Vagina (tissue), 2 donors: ENCODE data around the gene PXDN. TPM values are rescaled to one million over a fixed set of nuclear protein-coding genes. Genes with fewer than 3 reads are reported as not detected.
A peak's percentile ranks its signal among the peaks of the same experiment; 100 is the strongest.
"Not testable (repeated sequence)": the region's sequence is repeated elsewhere in the genome, so short reads cannot be mapped to it uniquely, and the experiment has no call there.

Experiments
- DNase-seq, 2 donors: peaks; one replicate each; pipeline ENCODE4 v3.0.0-alpha.2; 2017; ENCODE audit errors: extremely low spot score in 2 of 2
- H3K27ac ChIP-seq: fragments of 200-600 bp; sonication (generic); one replicate; pipeline ENCODE4 v1.5.1; 2019
- H3K27me3 ChIP-seq: fragments of 200-600 bp; sonication (generic); one replicate; pipeline ENCODE4 v1.5.1; 2019
- H3K36me3 ChIP-seq, 2 donors: fragments of 200-600 bp; sonication (generic); one replicate each; pipeline ENCODE4 v1.5.1; 2017 to 2019
- H3K4me1 ChIP-seq: fragments of 200-600 bp; sonication (generic); one replicate; pipeline ENCODE4 v1.5.1; 2019
- H3K4me3 ChIP-seq, 2 donors: fragments of 200-600 bp; sonication (generic); 1 replicate in 1 of 2; 2 replicates in 1 of 2; pipeline ENCODE4 v1.5.1; 2016 to 2019
- H3K9me3 ChIP-seq: fragments of 200-600 bp; sonication (generic); one replicate; pipeline ENCODE4 v1.5.1; 2019
- POLR2A ChIP-seq, 2 donors: fragments of 450-650 bp; IDR thresholded peaks; one replicate each; pipeline ENCODE4 v1.6.1; 2017; ENCODE audit warnings: antibody characterized with exemption in 2 of 2, mild to moderate bottlenecking in 2 of 2, moderate library complexity in 2 of 2
- POLR2AphosphoS5 ChIP-seq, 2 donors: sonication (generic); formaldehyde crosslinking; IDR thresholded peaks; one replicate each; pipeline ENCODE4 v1.9.0; 2017; ENCODE audit warnings: antibody characterized with exemption in 2 of 2, mild to moderate bottlenecking in 2 of 2, low read depth in 1 of 2; ENCODE audit not compliant: insufficient read depth in 1 of 2
- intact Hi-C: fragments of 100-400 bp; cut with DNase I; formaldehyde crosslinking; loops from one replicate; pipeline ENCODE4 v1.15.1; 2023
- total RNA-seq: library from RNA; depleted of rRNA; stranded (reverse); fragments of >200 nt; gene quantifications from one replicate; pipeline ENCODE4 v1.2.3, GENCODE V29; 2016
- TF ChIP-seq, protein P1 (sequence below), 3 experiments: fragments of 450-650 bp in 2 of 3; fragments of 200-600 bp in 1 of 3; sonication (generic) in 1 of 3; IDR thresholded peaks; one replicate each; pipeline ENCODE4 v1.5.1; 2017 to 2019; ENCODE audit warnings: antibody characterized with exemption in 3 of 3, mild to moderate bottlenecking in 2 of 3, moderate library complexity in 2 of 3

Gene PXDN
- total RNA-seq, 1 donor from 2014 or later: 33.6 TPM

GRCh38 chr2:1721706-1722646 is 22.3 kb downstream of the PXDN start:
- Histone ChIP-seq H3K4me1 (peaks cover 37% of the 10 kb centered on the region), H3K9me3 (no peaks in the 10 kb centered on the region), H3K27ac (peak overlapping the region; percentile 70), H3K4me3 (no peak overlapping the region), H3K36me3 (no peaks in the 10 kb centered on the region), H3K27me3 (no peaks in the 10 kb centered on the region)
- TF ChIP-seq POLR2A (IDR thresholded peaks at IDR 0.05) (no peak), POLR2AphosphoS5 (IDR thresholded peaks at IDR 0.05; ENCODE audit: insufficient read depth in 1 of 2, low read depth in 1 of 2) (no peak)
- TF ChIP-seq, protein P1, sequence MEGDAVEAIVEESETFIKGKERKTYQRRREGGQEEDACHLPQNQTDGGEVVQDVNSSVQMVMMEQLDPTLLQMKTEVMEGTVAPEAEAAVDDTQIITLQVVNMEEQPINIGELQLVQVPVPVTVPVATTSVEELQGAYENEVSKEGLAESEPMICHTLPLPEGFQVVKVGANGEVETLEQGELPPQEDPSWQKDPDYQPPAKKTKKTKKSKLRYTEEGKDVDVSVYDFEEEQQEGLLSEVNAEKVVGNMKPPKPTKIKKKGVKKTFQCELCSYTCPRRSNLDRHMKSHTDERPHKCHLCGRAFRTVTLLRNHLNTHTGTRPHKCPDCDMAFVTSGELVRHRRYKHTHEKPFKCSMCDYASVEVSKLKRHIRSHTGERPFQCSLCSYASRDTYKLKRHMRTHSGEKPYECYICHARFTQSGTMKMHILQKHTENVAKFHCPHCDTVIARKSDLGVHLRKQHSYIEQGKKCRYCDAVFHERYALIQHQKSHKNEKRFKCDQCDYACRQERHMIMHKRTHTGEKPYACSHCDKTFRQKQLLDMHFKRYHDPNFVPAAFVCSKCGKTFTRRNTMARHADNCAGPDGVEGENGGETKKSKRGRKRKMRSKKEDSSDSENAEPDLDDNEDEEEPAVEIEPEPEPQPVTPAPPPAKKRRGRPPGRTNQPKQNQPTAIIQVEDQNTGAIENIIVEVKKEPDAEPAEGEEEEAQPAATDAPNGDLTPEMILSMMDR (IDR thresholded peaks at IDR 0.05): no peak
- intact Hi-C loops: no loop called here
- DNase-seq: no peak

DNA sequence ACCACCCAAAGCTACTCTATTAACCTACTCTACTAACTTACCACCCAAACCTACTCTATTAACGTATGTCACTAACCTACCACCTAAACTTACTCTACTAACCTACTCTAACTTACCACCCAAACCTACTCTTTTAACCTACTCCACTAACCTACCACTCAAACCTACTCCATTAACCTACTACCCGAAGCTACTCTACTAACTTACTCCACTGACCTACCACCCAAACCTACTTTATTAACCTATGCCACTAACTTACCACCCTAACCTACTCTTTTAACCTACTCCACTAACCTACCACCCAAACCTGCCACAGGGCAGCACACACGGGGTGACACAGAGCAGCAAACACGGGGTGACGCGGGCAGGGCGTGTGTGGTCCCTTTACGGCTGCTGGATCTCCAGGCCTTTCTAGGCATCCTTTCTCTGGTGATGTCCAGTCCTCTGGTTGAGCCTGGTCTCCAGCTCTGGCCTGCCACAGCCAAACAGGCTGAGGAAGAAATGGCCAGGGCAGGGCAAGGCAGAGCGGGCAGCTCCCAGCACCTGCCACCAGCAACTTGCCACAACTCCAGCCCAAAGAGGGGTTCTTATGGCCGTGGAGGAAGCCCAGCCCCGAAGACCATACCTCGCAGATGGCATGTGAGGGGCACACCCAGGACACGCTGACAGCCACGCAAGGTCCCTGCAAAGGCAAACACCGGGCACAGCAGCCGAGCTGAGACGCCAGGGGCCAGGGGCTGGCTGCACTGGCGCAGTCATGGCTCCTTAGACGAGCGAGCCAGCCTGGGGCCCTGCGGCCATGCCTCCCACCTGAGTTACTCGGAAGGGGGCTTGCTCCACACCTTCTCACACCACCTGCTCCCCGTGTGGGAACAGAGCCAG is 25.7 kb downstream of the PXDN start:
- TF ChIP-seq POLR2AphosphoS5 (IDR thresholded peaks at IDR 0.05; ENCODE audit: insufficient read depth in 1 of 2, low read depth in 1 of 2) (no peak), POLR2A (IDR thresholded peaks at IDR 0.05) (no peak)
- TF ChIP-seq, protein P1 (IDR thresholded peaks at IDR 0.05): no peak
- H3K27me3 ChIP-seq: no peaks in the 10 kb centered on the region
- no peaks in the 10 kb centered on the region for H3K9me3 ChIP-seq
- H3K36me3 ChIP-seq: no peaks in the 10 kb centered on the region
- peak in 1 of 2 donors; percentile 70 for DNase-seq
- H3K27ac ChIP-seq: no peak overlapping the region
- intact Hi-C loops: no loop called here
- peaks cover 71% of the 10 kb centered on the region for H3K4me1 ChIP-seq
- H3K4me3 ChIP-seq: no peak overlapping the region

DNA sequence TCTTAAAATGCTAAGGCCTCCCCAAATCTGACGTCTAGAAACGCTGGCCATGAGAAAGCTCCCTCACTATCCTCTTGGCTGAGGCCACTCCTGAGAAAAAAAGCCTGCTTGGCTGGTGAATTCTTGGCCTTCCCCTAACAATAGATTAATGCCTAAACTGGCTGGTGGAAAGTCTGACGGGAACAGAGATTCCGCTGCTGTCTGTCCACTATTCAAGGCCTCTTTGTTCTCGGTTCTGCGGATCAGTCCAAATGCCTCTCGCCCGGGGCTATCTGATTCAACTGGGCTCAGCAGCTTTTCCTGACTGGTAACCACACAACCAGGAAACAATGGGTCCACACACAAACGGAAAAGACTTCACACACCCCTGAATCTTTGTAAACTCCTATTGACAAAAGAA is 27.2 kb downstream of the PXDN start:
- TF ChIP-seq POLR2A (IDR thresholded peaks at IDR 0.05): no peak
- TF ChIP-seq POLR2AphosphoS5 (IDR thresholded peaks at IDR 0.05; ENCODE audit: insufficient read depth in 1 of 2, low read depth in 1 of 2): no peak
- TF ChIP-seq, protein P1 (IDR thresholded peaks at IDR 0.05): no peak
- Histone ChIP-seq H3K9me3 (no peaks in the 10 kb centered on the region), H3K27me3 (no peaks in the 10 kb centered on the region), H3K36me3 (no peaks in the 10 kb centered on the region), H3K27ac (peak overlapping the region; percentile 59), H3K4me1 (peaks cover 81% of the 10 kb centered on the region), H3K4me3 (no peak overlapping the region)
- peak in 1 of 2 donors; percentile 77 for DNase-seq
- intact Hi-C loops: no loop called here

DNA sequence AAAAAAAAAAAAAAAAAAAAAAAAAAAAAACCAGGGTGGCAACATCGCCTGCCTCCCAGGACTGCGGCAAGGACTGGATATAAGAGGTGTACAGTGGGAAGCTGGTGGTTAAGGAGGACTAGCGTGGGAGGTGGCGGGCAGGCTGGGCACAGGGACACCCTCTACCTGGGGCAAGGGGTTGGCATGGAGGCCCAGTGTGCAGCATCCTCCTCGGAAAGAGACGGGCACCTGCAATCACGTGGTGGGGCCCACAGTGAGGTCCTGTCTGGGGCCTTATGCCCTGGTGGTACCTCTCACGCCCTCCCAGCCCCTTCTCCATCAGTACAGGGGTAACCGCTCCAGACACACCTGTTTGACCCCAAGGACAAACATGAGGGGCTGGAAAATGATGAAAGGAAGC is 27.9 kb downstream of the PXDN start:
- peak in 1 of 2 donors; percentile 76 for DNase-seq
- no peaks in the 10 kb centered on the region for H3K9me3 ChIP-seq
- no peaks in the 10 kb centered on the region for H3K27me3 ChIP-seq
- intact Hi-C loops: no loop called here
- H3K4me1 ChIP-seq: peaks cover 79% of the 10 kb centered on the region
- no peak overlapping the region for H3K4me3 ChIP-seq
- peak overlapping the region; percentile 59 for H3K27ac ChIP-seq
- no peaks in the 10 kb centered on the region for H3K36me3 ChIP-seq
- TF ChIP-seq POLR2A (IDR thresholded peaks at IDR 0.05) (no peak), POLR2AphosphoS5 (IDR thresholded peaks at IDR 0.05; ENCODE audit: insufficient read depth in 1 of 2, low read depth in 1 of 2) (no peak)
- TF ChIP-seq, protein P1 (IDR thresholded peaks at IDR 0.05): no peak

GRCh38 chr2:1716014-1716305 is 28.4 kb downstream of the PXDN start:
- intact Hi-C loops: not testable (repeated sequence)

More at GRCh38 chr2:1716014-1716305, 28.4 kb downstream of the PXDN start:
- Histone ChIP-seq H3K27ac (peak overlapping the region; percentile 59), H3K4me1 (peaks cover 76% of the 10 kb centered on the region)
- DNase-seq, H3K36me3 ChIP-seq, H3K9me3 ChIP-seq, H3K4me3 ChIP-seq, H3K27me3 ChIP-seq: not testable (repeated sequence)
